GM13976 (cell line): ENCODE data around the gene PWWP3B.
"Not testable (repeated sequence)": the region's sequence is repeated elsewhere in the genome, so short reads cannot be mapped to it uniquely, and the experiment has no call there.

Experiments
- DNase-seq: peaks from one replicate; pipeline ENCODE4 v3.0.0; 2012; ENCODE audit warnings: low spot score
- CTCF ChIP-seq: IDR thresholded peaks from 2 replicates; pipeline ENCODE4 v1.5.1; 2012; ENCODE audit warnings: borderline replicate concordance, mild to moderate bottlenecking; ENCODE audit not compliant: insufficient read depth; ENCODE audit errors: extremely low read depth, missing control alignments, control extremely low read depth
- in situ Hi-C: fragments of 300-500 bp; cut with MboI; formaldehyde crosslinking; loops from one replicate; pipeline ENCODE4 v1.12.0; 2022; ENCODE audit warnings: low sequenced_read_pairs, mixed read lengths, inconsistent platforms; ENCODE audit not compliant: unreplicated experiment

Gene PWWP3B

DNA sequence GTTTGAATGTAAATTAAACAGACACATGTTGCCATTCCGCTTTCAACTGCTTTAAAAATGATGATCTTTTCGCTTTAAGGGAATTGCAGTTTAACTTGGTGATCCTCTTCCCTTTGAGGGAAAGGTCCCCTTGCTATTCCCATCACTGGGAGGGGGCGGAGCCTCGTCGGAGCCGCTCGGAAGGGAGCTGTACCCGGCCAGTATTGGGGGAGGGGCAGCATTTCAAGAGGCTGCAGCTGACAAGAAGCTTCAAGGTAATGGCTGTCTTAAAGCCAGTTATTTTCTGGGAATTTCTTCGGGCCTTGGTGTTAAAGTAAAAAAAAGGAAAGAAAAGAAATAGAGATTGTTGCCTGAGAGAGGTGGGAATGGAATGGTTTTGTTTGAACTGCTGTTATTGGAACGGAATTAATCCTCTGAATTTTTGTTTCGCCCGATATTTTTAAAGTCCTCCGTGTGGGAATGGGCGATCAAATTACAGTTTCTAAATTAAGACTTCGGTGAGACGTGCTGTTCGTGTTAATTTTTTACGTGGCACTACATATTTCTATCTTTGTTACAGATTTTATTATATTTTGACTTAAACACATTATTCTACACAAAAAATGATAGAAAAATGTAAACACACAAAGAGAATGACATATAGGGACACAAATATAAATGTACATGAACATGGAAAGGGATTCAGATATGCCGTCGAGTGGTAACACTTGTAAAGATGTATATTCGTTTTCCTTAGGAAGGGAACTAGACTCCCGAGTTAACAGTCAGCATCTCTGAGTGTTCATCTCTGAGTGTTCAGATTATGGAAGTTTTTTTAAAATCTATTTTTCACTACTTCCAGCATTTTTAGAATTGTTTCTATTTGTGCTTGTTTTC is 9.2 kb downstream of the PWWP3B start:
- no peak for TF ChIP-seq CTCF
- in situ Hi-C loops = no loop called here
- no peak for DNase-seq

GRCh38 chrX:106177982-106178321 is 9.8 kb downstream of the PWWP3B start:
- no peak for DNase-seq
- in situ Hi-C loops = no loop called here
- TF ChIP-seq CTCF = no peak

DNA sequence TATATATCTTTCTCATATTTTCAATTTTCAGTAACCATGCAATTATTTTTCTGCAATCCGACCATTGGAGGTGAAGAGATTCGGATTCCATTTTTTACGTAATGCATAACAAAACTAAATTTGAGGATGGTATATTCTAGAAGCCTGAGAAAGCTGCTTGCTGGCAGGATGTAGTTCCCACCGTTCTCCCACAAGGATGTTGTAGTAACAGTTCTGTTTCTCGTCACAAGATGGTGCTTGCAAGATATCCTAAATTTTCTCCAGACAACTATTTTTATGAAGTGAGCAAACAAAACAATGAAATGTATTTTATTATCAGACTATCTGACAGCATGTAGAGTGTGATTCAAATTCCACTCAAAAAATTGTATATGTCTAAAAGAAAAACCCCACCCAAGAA is 10.7 kb downstream of the PWWP3B start:
- no peak for DNase-seq
- in situ Hi-C loops = no loop called here
- TF ChIP-seq CTCF = no peak

- in situ Hi-C loops, DNase-seq: not testable (repeated sequence)
Measured at GRCh38 chrX:106183685-106184084, 15.6 kb downstream of the PWWP3B start.

DNA sequence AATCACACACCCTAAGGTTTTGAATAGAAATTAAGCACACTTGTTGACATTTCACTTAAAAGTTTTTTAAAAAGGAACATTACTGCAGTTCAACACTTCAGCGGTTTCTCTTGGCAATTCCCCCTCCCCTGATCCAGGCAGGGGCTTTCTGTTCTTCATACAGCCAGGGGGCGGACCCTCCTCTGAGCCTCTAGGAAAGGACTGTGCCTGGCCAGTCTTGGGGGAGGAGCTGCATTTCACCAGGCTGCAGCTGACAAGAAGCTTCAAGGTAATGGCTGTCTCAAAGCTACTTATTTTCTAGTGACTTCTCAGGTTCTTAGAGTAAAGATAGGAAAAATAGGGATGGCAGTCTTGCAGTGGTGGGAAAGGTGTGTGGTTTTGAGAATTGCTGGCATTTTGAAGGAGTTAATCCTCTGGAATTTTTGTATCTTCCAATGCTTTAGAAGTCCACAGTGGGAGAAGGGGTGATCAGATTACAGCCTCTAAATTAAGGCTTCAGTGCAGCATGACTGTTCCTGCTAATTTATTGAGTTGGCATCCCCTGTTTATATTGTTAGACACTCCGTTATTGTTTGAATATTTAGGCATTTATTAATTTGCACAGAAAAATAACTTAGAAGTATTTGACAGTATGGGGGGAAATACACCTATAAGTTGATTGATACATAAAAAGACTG is 33.5 kb downstream of the PWWP3B start:
- no peak for TF ChIP-seq CTCF
- DNase-seq = no peak
- in situ Hi-C loops = no loop called here

- TF ChIP-seq CTCF = no peak
- in situ Hi-C loops = no loop called here
- DNase-seq = no peak
Measured at GRCh38 chrX:106203315-106203714, 35.2 kb downstream of the PWWP3B start.

GRCh38 chrX:106208154-106208553 is 40.0 kb downstream of the PWWP3B start:
- no peak for TF ChIP-seq CTCF
- DNase-seq = no peak
- in situ Hi-C loops = no loop called here
